Hematopoietic multipotent progenitor cell (in vitro differentiated cells): ENCODE results near the gene NLRP6. TPM values are rescaled to one million over a fixed set of nuclear protein-coding genes. Genes with fewer than 3 reads are reported as not detected.
"Not testable (repeated sequence)": the region's sequence is repeated elsewhere in the genome, so short reads cannot be mapped to it uniquely, and the experiment has no call there.

ENCODE experiments used
- DNase-seq, 3 donors: peaks; one replicate each; pipeline ENCODE4 v3.0.0-alpha.2; 2011 to 2015; ENCODE audit warnings: low read depth in 2 of 3, low spot score in 2 of 3
- total RNA-seq: library from RNA; depleted of rRNA; stranded (reverse); fragments of >200 nt; gene quantifications from one replicate; pipeline ENCODE4 v1.2.3, GENCODE V29; 2012

The NLRP6 gene
- total RNA-seq, 1 donor = 0.54 TPM

DNA sequence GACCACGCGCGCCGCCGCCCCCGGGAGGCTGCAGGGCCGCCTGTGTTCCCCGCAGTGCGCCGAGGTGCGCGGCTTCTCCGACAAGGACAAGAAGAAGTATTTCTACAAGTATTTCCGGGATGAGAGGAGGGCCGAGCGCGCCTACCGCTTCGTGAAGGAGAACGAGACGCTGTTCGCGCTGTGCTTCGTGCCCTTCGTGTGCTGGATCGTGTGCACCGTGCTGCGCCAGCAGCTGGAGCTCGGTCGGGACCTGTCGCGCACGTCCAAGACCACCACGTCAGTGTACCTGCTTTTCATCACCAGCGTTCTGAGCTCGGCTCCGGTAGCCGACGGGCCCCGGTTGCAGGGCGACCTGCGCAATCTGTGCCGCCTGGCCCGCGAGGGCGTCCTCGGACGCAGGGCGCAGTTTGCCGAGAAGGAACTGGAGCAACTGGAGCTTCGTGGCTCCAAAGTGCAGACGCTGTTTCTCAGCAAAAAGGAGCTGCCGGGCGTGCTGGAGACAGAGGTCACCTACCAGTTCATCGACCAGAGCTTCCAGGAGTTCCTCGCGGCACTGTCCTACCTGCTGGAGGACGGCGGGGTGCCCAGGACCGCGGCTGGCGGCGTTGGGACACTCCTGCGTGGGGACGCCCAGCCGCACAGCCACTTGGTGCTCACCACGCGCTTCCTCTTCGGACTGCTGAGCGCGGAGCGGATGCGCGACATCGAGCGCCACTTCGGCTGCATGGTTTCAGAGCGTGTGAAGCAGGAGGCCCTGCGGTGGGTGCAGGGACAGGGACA is 2.7 kb downstream of the NLRP6 start:
- peak in 1 of 3 donors; percentile 26 for DNase-seq

DNA sequence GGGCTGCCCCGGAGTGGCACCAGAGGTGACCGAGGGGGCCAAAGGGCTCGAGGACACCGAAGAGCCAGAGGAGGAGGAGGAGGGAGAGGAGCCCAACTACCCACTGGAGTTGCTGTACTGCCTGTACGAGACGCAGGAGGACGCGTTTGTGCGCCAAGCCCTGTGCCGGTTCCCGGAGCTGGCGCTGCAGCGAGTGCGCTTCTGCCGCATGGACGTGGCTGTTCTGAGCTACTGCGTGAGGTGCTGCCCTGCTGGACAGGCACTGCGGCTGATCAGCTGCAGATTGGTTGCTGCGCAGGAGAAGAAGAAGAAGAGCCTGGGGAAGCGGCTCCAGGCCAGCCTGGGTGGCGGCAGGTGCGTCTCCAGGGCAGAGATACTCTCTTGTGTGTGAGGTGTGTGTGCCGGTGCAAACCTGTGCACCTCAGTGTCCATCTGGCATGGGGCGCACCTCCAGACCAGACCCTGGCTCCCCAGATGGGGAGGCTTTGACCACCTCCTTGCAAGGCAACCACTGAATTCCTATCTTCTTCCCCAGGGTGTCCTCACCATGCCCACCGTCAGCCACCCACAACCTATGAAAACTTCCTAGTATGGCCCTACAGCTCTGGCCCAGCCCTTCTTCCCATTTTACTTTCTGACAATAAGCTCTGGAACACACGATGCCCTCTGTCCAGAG is 3.4 kb downstream of the NLRP6 start:
- no peak for DNase-seq

DNA sequence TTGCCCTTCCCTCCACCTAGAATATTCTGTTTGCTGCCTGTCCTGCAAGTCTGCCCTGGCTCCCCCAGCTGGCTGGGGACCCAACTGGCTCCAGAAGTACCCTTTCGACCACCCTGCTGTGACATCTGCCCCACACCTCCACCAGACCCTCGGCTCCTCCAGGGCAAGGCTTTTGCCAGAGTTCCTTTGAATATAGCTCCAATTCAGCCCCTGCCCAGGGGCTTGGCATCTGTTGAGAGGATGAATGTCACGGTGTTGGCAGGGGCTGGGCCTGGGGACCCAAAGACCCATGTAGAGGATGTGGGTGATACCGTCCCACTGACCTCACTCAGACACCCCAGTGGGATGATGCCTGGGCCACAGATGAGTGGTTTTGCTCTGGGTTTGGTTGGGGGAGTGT is 4.0 kb downstream of the NLRP6 start:
- DNase-seq = no peak

DNA sequence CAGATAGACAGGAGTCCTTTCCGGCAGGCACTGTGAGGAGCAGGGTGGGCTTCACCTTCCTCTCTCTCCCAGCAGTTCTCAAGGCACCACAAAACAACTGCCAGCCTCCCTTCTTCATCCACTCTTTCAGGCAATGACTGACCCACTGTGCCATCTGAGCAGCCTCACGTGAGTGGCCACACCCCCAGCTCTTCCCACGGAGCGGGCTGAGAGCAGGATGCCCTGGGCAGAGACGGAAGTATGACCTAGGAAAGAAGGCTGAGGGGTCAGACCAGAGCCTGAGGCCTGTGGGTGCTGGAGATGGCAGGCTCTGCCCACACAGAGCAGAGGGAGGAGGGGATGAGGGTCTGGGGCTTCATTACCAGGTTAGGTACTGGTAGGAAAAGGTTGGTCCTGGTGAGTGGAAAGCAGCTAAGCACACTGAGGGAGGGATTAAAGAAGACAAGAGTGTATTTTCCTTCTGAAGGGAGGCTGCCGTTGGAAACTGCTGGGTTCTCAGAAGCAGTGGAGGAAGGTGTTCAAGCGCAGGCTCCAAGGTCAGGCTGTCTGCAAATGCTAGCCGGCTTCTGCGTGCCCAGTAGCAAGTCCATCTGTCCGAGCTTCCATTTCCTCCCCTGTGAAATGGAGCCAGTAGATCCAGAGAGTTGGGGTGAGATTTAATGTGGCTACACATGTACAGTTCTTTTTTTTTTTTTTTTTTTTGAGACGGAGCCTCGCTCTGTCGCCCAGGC is 4.6 kb downstream of the NLRP6 start:
- DNase-seq = no peak

DNA sequence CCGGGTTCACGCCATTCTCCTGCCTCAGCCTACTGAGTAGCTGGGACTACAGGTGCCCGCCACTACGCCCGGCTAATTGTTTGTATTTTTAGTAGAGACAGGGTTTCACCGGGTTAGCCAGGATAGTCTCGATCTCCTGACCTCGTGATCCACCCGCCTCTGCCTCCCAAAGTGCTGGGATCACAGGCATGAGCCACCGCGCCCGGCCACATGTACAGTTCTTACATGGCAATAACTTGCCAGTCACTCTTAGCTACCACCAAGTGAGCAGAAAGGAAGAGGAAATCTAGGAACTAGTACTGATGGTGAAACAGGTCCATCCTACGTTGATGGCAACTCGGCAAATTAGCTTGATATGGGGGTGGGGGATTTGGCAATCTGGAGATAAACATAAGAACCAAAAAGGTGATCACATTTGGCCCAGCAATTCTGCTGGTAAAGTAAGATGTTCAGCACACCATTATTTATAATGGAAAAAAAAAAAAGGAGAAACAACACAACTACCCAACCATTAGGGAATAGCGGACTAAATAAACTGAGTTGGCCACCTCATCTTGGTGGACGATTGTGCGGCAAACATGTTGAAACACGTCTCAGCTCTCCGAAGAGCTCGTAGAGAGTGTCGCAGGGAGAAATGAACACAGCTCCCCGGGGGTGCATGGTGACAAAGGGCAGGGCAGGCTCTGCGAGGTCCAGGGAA is 5.3 kb downstream of the NLRP6 start:
- DNase-seq = no peak

DNA sequence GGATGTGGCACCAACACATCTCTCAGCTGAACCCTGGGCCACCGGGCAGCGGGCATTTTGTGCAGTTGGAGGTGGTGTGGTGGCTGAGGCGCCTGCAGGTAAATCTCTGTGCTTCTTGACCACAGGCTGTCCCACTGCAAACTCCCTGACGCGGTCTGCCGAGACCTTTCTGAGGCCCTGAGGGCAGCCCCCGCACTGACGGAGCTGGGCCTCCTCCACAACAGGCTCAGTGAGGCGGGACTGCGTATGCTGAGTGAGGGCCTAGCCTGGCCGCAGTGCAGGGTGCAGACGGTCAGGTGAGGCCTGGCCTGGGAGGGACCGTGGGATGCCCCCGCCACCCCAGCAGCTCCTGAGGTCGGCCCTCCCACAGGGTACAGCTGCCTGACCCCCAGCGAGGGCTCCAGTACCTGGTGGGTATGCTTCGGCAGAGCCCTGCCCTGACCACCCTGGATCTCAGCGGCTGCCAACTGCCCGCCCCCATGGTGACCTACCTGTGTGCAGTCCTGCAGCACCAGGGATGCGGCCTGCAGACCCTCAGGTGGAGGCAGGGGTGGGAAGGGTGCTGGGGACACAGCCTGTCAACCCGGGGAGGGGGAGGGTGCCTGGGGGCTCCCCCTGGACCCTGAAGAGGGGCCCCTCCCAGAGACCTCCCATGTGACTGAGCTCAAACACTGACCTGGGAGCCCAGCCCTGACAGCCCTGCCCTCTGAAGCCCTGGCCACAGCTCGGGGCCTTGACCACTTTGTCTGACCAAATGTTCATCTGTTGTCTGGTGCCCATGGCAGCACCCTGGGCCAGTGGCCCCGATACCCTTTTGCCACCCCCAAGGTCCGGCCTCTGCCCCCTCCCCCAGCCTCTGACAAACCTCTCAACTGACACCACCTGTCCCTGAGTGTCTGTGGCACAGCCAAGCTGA is 6.2 kb downstream of the NLRP6 start:
- DNase-seq = no peak

DNA sequence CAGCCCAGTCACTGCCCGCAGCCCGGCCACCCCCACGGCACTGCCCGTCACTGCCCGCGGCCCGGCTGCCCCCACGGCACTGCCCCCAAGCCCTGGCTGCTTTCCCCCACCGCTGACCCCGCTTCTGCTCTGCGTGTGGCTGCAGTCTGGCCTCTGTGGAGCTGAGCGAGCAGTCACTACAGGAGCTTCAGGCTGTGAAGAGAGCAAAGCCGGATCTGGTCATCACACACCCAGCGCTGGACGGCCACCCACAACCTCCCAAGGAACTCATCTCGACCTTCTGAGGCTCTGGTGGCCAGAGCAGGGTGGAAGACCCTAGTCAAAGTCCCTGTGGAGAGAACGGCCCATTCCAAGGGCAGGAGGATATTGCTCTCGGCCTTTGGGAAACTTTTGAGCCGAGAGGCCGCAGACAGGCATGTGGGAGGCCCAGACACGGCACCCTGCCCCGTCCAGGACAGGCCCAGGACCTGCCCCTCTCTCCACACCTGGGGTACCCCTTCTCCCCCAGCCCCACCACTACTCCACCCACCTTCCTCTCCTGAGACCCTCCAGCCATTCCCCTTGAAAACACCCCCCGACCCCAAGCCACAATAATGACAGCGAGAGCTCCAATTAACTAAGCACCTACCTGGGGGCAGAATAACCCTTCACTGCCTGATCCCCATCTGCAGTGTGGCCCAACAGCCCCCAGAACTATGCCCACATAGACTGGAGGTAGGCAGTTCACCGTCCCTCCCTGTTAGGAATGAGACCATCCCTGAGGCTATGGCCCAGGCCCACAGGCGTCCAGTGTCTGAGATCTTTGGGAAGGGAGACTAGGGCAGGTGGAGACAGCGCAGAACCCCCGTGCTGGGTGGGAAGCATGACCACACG is 7.0 kb downstream of the NLRP6 start:
- DNase-seq = no peak

DNA sequence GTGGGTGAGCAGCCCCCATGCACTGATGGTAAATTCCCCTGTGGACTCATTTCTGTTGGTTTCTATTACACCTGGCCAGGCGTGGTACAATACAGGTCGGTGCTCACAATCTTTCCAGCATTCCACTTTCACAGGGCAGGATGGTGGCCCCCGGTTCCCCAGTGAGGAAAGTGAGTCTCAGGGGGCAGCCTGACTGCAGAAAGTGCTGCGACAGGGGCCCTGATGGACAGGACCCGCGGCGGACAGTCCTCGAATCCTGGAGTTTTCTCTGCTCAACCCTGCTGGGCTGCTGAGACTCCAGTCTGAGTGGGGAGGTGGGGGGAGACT is 7.7 kb downstream of the NLRP6 start:
- DNase-seq = no peak

DNA sequence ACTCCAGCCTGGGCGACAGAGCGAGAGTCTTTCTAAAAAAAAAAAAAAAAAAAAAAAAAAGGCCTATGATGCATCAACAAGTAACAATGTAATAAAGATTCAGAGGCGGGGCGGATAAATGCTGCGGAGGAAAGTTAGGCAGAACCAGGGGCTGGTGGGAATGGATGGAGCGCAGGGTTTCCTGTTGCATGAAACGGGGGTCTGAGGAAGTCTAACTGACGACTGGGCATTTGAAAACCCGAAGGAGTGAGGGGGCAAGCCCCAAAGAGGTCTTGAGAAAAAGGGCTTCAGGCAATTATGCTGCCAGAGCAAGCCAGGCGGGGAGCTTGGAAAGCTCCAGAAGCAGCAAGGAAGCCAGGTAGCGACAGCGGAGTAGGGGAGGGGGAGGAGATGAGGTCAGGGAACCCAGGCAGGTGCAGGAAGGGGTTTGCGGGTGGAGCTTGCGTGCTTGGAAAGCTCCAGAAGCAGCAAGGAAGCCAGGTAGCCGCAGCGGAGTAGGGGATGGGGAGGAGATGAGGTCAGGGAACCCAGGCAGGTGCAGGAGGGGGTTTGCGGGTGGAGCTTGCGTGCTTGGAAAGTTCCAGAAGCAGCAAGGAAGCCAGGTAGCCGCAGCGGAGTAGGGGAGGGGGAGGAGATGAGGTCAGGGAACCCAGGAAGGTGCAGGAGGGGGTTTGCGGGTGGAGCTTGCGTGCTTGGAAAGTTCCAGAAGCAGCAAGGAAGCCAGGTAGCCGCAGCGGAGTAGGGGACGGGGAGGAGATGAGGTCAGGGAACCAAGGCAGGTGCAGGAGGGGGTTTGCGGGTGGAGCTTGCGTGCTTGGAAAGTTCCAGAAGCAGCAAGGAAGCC is 9.0 kb downstream of the NLRP6 start:
- DNase-seq = not testable (repeated sequence)

DNA sequence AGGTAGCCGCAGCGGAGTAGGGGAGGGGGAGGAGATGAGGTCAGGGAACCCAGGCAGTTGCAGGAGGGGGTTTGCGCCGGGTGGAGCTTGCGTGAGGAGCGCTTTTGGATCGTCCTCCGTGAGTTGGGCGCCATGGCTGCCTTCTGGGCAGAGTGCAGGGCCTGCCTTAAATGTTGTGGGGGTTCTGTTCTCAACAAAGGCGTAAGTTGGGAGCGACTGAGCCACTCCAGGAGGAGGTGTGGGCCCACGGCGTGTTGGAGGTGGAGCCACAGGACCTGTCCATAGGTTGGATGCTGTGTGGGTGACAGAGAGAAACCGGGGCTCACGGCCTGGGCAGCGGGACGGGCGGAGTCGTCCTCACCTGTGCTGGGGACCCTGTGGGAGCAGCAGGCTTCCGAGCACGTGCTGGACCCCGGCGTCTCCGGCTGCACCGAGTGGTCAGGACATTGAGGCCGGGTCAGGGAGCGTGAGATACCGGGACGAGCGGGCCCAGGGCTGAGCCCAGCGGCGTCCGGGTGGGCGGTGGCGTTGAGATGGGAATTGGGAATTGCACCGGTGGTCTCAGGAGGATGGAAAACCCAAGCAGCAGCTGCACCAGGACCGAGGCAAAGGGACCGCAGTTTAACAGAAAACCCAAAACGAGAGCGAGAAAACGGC is 9.7 kb downstream of the NLRP6 start:
- DNase-seq = no peak

DNA sequence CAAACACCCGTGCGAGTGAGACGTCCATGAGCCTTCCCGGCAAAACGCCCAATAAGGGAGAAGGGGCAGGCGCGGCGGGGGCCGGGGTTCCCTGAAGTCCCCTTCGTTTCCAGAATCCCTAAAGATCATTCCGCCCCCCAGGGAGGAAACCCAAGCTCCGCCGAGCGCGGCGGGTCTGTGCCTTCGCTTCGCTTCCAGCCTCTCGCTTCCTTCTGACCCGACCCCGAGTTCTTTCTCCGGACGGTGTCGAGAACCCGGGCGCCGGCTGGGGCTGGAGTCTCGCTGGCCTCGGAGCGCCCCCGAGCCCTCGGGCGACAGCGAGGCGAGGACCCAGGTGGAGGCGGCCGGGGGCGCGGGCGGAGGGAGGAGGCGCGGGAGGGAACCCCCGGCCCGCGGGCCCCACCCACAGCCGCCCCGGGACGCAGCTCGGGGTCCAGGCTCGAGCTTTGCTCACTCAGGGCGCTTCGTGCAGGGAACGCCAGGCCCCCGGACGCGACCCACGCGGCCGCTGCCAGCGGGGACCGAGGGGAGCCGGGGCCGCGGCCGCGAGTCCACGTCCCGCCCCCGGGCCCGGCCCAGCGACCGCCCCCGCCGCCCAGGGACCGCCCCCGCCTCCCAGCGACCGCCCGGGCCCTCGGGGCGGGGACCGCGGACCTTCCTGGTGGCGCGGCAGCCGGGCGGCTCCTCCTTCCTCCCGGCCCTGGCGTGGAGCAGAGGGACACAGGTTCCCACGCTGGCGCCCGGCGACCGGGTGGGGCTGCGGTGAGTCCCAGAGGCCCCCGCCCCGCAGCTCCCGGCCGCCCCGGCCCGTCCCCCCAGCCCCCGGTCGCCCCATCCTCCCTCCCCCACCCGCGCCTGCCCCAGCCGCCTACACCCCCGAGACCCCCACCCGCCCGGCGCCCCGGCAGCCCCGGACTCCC is 10.5 kb downstream of the NLRP6 start, which contains the start of gene PGGHG:
Gene PGGHG, plus strand, starts transcription at position 649 of the 920 bp plus-strand sequence. CDS start 691 bp downstream, outside the sequence.
- DNase-seq = peak in 1 of 3 donors; percentile 17

DNA sequence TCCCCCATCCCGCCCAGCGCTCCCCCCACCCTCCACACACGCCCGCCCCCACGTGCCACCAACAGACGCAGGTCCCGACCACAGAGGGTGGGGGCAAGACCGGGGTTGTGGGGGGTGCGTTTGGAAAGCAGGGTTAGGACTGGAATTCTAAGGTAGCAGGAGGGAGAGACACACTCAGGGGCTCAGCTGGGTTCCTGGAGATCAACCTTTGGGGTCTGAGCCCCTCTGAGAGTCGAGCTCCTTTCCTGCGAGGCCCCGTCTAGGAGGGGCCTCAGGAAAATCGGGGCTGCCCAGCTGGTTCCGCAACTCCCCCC is 11.1 kb downstream of the NLRP6 start:
- DNase-seq = peak in 1 of 3 donors; percentile 24

DNA sequence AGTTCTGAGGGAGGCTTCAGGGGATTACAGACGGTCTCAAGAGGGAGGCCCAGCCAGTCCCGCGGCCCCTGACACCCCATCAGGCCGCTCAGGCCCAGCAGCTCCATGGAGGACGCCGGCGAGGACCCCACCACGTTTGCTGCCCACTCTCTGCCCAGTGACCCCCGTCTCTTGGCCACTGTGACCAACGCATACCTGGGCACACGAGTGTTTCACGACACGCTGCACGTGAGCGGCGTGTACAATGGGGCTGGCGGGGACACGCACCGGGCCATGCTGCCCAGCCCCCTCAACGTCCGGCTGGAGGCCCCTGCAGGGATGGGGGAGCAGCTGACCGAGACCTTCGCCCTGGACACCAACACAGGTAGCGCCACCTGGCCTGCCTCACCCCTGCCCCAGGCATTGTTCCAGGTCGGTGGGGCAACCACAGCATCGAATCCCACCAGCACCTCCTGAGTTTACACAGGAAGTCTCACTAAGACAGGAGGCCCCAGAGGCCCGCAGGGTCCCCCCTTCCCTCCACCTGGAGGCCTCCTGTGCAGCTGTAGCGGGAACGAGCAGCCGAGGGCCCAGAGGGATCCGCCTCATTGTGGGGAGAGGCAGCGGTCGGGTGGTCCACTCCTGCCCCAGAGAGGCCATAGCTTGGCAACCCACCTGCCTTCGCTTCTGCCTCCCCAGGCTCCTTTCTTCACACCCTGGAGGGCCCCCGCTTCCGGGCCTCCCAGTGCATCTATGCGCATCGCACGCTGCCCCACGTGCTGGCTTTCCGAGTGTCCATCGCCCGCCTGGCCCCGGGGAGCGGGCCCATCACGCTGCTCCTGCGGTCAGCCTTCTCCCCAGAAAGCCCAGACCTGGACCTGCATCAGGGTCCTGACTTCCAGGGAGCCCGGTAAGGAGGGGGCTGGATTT is 11.8 kb downstream of the NLRP6 start:
- peak in 1 of 3 donors; percentile 24 for DNase-seq

DNA sequence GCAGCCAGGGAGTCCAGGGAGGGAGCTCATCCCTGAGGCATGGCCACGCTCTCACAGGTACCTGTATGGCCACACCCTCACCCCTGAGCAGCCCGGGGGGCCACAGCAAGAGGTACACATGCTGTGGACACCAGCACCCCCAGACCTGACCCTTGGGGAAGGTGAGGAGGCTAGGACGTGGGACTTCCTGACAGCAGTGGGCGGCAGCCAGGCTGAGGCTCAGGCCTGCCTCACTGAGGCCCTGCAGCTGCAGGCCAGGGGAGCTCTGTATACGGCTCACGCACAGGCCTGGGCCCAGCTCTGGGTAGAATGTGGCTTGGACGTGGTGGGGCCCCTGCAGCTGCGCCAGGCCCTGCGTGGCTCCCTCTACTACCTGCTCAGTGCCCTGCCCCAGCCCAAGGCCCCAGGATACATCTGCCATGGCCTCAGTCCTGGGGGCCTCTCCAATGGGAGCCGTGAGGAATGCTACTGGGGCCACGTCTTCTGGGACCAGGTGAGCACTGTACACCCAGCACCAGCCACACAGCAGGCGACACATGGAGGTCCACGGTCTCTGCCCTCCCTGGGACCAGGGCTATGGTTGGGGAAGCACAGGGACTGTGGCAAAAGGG is 12.5 kb downstream of the NLRP6 start:
- no peak for DNase-seq
